ENCODE data around the gene DEPDC5.
"Not testable (repeated sequence)": the region's sequence is repeated elsewhere in the genome, so short reads cannot be mapped to it uniquely, and the experiment has no call there.

Gene DEPDC5

DNA sequence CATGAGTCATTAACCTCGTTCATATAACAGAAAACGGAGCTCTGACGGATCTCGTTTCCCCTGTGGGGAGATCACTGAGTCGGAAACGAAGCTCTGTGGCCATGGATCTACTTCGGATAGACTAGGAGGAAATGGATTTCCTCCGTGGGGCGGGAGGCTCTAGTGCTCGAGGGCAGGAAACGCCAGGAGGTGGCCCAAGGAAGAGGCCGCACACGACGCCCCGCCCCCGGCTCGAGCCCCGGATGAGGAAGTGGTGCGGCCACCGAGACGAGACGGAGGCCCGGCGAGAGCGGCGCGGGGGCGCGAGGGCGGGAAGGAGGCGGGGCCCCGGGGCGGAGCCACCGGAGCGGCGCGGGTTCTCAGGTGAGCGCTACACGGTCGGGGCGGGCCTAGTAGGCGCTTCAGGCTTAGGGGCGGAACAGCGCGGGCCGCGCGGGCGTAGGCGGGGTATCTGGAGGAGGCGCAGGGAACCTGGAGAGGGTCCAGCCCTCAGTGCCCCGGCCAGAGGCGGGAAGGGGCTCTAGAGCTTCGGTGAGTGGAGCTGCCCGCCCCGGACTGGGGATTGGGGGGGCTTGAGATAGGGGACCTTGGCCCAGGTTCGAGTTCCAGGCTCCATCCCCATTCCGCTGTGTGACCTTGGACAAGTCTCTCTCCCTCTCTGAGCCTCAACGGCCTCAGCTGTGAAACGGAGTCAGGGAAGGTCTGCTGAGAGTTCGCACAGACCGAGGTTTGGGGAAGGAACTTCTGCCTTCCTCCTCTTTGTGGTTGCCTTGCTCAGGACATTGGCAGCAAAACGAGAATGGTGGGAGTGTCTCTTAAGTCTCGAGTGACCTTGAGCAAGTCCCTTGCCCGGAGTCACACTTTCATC is at the start of gene DEPDC5:
Gene DEPDC5, plus strand, starts transcription at position 386 of the 868 bp plus-strand sequence. CDS start 903 bp downstream, outside the sequence.
- peak; percentile 92 to 96 (median 93) for DNase-seq

DNA sequence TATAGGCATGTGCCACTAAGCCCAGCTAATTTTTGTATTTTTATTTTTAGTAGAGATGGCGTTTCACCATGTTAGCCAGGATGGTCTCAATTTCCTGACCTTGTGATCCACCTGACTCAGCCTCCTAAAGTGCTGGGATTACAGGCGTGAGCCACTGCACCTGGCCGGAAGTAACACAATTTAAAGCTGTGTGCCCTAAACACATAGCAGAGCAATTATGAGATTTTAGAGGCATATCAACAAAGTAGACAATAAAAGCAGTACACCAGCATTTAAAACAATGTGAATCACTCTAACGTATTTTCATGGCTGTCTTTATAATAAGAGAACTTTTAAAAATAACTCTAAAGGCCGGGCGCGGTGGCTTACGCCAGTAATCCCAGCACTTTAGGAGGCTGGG is 46.3 kb upstream of the DEPDC5 start:
- DNase-seq = peak in 1 of 3 experiments; percentile 1

DNA sequence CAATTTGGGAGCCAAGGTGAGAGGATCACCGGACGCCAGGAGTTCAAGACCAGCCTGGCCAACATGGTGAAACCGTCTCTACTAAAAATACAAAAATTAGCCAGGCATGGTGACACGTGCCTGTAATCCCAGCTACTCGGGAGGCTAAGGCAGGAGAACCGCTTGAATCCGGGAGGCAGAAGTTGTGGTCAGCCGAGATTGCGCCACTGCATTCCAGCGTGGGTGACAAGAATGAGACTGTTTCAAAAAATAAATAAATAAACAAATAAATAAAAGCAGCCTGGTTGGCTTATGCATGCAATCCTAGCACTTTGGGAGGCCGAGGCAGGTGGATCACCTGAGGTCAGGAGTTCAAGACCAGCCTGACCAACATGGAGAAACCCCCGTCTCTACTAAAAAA is 42.6 kb upstream of the DEPDC5 start:
- DNase-seq = not testable (repeated sequence)

DNA sequence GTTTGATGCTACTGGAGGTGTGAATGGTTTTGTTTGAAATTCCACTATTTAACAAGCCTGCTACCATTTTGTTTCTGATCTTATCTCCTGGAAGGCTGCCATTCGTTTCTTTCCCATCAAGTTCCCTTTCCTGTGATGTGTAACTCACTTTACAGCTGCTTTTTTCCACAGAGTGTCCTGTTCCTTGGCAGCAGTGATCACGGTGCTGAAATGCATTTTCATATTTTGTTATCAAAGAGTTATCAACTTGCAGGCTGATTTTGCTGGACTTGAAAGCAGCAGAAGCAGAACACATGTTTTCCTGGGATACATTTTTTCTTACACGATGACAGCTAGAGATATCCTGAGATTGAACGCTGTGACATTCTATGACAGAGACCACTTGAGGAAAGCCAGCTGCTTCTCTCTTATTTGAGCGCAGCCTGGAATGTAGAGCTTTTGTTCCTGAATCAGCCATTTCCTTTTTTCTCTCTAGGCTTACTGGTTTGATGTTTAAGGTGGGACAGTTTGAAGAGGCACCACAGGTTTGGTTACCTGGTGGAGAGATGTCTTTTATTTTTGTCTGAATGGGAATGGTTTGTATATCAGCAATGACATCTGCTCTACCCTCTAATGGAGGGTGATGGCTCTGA is 38.6 kb upstream of the DEPDC5 start:
- DNase-seq = no peak

DNA sequence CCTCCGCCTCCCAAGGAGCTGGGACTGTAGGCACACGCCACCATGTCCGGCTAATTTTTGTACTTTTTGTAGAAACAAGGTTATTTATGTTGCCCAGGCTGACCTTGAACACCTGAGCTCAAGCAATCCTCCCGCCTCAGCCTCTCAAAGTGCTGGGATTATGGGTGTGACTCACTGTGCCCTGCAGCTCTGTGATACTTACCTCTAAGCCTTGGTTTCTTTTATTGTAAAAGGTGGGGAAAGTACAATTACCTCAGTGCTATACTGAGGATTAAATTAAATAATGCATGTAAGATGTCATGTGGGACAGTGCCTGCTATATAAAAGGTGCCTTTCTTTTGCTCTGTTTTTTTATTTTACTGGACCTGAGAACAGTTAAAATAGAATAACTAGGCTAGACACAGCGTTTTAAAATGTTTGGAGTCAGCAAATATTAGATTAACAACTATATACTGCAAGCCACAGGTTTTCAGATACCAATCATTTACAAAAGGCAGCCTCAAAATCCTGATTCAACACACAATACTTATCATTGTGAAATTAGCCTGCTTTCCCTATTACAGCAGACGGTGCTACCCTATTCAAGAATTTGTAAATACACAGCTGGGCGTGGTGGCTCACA is 33.9 kb upstream of the DEPDC5 start:
- DNase-seq = no peak

DNA sequence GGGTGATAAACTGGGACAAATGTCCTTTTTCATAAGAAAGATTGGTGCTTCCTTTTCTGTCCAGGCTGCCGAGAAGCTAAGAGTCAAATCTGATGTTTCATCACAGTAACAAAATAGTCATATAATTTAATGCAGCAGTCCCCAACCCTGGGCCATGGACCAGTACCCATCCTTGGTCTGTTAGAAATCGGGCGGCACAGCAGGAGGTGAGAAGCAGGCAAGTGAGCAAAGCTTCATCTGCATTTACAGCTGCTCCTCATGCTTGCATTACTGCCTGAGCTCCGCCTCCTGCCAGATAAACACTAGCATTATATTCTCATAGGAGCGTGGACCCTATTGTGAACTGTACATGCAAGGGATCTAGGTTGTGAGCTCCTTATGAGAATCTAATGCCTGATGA is 30.1 kb upstream of the DEPDC5 start:
- DNase-seq = peak in 1 of 3 experiments; percentile 1

DNA sequence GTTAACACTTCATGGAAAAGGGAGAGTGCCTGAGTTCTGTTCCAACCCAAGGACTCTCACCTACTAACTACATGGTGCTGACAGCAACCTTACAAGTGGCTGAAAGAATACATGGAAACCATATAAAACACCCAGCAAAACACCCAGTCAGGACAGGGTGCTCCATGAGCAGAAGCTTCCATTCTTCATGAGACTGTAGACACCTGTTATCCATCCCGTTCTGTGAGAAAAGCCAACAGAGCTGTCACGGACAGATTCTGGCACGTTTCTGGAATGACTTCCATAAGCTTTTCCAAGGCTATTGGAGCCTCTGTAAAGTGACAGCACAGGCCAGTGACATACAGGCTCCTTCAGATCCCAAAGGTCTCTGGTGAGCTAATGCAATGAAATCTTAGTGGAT is 27.1 kb upstream of the DEPDC5 start:
- DNase-seq = no peak

DNA sequence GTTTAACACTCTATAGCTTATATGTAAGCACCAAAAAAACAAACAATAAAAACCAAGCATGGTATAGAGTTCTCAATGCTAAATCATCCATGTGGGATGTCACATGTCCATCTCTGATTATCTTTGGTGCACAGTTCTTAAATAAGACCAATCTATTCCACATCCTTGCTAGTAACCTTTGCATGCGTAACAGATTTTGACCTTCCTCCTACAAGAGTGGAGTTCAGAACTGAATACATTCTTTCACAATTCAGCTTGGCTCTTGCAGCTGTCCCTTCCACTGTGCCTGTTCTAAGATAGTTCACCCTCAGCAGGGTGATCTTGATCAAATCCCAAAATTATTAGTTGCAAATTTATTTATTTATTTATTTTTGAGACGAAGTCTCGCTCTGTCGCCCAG is 25.0 kb upstream of the DEPDC5 start:
- no peak for DNase-seq

DNA sequence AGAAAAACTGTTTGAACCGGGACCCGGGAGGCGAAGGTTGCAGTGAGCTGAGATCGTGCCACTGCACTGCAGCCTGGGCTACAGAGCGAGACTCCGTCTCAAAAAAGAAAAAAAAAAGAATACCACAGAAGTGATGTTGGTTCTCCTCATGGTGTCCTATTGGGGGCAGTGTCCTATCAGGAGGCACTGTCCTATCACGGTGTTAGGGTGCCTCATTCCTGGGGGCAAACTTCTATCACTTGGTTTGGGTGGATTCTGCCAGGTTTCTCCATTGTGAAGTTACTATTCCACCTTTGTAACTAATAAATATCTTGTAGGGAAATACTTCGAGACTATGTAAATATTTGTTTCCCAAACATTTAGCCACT is 23.5 kb upstream of the DEPDC5 start:
- DNase-seq = no peak

DNA sequence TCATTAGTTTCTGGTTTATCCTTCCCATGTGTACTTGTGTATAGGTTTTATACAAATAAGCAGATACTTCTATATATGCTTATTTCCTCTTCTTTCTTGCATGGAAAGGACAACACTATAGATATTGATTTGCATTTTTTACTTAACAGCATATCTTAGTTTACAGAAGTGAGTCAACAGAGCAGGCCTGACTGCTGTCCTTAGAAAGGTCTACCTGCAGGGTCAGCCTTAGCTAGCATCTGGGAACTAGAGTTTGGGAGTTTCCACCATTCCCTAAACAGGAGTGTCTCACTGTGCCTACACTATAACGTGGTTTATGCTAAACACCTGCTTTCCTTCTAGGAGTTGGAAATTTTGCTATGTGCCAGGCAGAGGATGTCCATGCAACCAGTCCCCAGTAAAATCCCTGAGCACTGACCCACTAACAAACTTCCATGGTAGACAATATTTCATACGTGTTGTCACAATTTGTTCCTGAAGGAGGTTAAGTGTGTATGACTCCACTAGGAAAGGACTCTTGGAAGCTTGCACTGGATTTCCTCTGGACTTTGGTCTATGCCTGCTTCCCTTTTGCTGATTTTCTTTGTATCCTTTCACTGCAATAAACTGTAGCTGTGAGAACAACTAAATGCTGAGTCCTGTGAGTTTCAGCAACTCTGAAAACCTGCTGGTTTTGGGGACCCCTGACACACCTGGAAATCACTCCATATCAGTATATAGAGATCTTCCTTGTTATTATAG is 21.6 kb upstream of the DEPDC5 start:
- DNase-seq = no peak

DNA sequence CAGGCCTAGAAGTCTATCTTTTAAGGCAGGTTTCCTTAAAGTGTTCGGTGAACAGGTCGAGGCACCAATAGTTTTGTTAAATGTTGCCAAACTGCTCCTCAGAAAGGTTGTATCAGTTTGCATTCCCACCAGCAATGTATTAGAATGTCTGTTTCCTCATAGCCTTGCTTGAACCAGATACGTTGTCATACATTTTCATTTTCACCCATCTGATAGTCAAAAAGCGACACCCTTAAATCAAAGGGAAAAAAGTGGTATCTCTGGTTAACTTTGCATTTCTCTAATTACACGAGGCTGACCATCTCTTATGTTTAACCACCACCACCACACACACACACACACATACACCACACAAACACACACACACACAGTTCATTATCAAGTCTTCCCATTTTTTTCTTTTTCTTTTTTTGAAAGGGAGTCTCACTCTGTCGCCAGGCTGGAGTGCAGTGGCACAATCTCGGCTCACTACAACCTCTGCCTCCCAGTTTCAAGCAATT is 20.2 kb upstream of the DEPDC5 start:
- DNase-seq = no peak

DNA sequence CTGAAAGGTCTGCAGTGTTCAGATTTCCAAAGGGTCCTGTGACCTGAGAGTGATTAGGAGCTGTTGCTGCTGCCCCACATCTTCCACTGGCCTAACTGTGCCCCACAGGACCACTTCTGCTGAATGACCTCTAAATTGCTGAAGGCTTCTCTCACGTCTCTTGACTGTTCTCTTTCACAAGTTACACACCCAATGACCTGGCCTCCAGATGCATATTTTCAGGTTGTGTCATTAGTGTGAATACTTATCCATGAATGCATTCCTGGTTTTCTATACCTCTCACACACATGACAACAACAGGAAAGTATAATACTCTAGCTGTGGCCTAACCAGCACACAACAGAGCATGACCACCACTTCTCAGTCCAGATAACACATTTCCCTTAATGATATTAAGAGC is 19.3 kb upstream of the DEPDC5 start:
- no peak for DNase-seq

DNA sequence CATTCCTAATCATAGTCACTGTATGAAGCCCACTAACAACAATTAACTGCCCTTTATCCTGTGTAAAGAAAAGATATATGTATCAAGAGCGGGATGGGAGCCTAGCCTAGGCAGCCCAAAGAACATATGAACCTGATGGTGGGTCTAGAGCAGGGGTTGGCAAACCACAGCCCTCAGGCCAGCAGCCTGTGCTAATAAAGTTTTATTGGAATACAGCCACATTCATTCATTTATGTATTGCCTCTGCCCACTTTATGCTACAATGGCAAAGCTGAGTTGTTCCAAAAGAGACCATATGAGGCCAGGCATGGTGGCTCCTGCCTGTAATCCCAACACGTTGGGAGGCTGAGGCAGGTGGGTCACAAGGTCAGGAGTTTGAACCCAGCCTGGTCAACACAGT is 17.4 kb upstream of the DEPDC5 start:
- DNase-seq = no peak

DNA sequence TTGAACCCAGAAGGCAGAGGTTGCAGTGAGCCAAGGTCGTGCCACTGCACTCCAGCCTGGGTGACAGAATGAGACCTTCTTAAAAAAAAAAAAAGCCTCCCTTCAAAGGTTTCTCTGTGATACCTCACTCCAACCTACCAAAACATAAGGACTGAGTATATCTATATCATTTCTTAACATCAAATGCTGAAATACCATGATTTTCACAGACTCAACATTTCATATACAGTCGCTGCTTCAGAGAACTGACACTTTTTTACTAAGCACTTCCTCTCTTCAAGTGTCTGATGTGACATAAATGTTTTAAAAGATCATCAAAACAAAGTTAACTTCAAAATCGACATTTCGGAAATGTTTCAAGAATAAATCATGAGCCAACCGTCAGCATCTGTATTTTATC is 15.9 kb upstream of the DEPDC5 start:
- no peak for DNase-seq

DNA sequence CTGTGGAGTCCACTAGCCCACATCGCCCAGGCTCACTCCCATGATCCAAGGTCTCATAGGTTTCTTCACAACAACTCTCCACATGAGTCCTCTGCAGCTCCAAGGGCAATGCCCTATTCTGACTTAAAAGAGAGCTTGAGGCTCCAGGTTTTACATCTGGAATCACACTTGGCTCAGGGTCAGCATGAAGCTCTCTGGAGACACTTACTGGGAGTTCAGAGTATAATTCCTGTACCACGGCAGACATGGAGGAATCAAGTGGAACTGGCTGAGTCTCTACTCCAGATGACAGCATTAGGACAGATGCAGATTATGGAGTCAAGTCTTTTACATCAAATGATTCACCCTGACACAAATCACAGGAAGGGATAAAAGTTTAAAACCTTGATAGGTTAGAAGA is 15.3 kb upstream of the DEPDC5 start:
- no peak for DNase-seq

DNA sequence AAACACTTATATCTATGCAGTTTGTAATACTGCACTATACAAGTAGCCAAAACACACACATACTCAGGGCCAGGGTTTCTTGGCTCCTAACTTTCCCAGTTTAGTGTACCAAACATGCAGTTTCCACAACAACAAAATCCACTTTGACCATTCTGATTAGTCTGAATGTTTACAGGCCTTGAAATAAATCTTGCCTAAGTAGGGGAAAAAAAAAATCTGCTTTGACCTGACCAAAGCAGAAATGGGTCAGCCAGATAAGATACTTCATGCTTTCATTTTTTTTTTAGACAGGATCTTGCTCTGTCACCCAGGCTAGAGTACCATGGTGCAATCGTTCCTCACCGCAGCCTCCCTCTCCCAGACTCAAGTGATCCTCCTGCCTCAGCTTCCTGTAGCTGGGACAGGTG is 14.0 kb upstream of the DEPDC5 start:
- no peak for DNase-seq

DNA sequence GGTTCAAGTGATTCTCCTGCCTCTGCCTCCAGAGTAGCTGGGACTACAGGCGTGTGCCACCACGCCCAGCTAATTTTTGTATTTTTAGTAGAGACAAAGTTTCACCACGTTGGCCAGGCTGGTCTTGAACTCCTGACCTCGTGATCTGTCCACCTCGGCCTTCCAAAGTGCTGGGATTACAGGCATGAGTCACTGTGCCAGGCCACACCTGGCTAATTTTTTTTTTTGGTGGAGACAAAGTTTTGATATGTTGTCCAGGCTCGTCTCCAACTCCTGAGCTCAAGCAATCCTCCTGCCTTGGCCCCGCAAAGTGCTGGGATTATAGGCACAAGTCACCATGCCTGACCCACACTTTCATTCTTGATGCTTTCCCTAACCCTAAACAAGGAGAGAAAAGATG is 13.5 kb upstream of the DEPDC5 start:
- DNase-seq = not testable (repeated sequence)

DNA sequence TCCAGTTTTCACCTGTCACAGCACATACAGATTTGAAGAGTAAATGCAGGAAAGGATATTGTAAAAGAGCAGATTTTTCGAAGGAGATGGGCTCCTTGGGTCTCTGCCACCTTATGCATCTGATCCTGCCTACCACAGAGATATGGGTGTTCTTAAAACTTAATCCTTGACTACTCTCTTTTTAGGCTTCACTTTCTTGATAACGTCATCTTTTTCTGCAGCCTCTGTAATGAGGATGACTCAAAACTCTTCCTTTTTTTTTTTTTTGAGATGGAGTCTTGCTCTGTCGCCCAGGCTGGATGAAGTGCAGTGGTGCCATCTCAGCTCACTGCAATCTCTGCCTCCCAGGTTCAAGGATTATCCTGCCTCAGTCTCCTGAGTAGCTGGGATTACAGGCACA is 11.7 kb upstream of the DEPDC5 start:
- no peak for DNase-seq

DNA sequence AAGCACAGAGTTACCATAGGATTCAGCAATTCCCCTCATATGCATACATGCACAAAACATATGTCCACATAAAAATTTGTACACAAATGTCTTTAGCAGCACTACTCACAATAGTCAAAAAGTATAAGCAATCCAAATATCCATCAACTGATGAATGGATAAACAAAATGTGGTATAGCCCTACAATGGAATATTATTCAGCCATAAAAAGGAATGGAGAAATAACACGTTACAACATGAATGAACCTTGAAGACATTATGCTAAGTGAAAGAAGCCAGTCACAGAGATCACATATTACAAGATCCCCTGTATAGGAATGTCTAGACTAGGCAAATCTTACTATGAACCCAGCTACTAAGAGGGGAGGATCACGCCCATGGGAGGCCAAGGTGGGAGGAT is 11.1 kb upstream of the DEPDC5 start:
- no peak for DNase-seq

DNA sequence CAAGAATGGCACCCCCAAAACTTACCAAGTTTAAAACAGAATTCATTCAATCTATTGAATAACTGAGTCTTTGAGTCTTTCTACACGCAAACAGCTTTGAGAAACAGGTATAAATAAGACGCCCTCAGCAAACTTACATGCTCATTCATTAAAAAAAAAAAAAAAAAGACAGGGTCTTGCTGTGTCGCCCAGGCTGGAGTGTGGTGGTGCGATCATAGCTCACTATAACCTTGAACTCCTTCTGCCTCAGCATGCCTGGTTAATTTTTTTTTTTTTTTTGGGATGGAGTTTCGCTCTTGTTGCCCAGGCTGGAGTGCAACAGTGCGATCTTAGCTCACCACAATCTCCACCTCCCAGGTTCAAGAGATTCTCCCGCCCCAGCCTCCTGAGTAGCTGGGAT is 9.9 kb upstream of the DEPDC5 start:
- DNase-seq = no peak

DNA sequence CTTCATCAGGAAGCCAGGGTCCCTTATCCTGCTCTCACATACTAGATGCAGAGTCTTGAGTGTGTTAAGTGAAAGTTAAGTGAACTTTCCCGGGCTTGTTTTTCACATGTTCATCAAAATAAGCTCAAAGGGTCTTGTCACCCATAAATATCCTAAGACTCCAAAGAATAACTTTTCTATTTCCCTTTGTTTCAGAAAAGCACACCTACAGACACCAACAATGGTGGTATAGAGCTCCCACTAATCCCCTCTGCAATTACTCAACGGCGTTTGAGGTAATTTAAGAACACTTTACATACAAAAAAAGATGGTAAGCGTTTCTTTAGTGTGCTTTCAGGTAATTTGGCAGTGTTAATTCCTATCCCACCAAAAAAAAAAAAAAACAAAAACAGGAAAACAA is 6.4 kb upstream of the DEPDC5 start:
- no peak for DNase-seq

DNA sequence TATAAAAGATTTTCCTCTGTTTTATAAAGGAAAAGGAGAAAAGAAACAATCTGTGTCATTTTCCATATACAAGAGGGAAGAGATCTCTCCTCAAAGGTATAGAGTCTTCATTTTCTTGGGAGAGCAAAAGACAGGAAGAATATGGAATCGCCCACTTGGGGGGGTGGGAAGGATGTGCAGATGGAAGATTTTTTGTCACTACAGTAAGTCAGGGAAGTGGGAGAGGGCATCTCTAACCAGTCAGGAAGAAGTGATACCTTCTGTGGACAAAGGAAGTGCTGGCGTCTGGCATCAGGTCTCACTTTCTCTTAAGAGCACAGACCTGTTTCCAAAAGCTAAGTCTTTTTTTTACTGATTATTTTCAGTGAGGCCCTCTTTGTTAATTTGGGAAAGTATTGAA is 5.3 kb upstream of the DEPDC5 start:
- DNase-seq = no peak

Measured in NCI-H1417 (cell line).